Upper lobe of left lung (tissue), 4 donors: Measurements from ENCODE around the gene FAM120B.

Experiments used
- CTCF ChIP-seq, 6 experiments: fragments of 450-650 bp in 4 of 6; fragments of 200-600 bp in 2 of 6; sonication (generic) in 2 of 6; IDR thresholded peaks; one replicate each; pipeline ENCODE4 v1.5.1; 2016 to 2019; ENCODE audit warnings: antibody characterized with exemption in 6 of 6
- EP300 ChIP-seq, 4 donors: sonication (generic); formaldehyde crosslinking; IDR thresholded peaks; one replicate each; pipeline ENCODE4 v1.5.1; 2017; ENCODE audit warnings: antibody characterized with exemption in 4 of 4, control low read depth in 2 of 4
- POLR2A ChIP-seq, 4 donors: fragments of 450-650 bp; IDR thresholded peaks; one replicate each; pipeline ENCODE4 v1.5.1; 2016 to 2017; ENCODE audit warnings: antibody characterized with exemption in 4 of 4, mild to moderate bottlenecking in 2 of 4
- POLR2AphosphoS5 ChIP-seq, 2 donors: sonication (generic); formaldehyde crosslinking; IDR thresholded peaks; one replicate each; pipeline ENCODE4 v1.5.1; 2017; ENCODE audit warnings: antibody characterized with exemption in 2 of 2

DNA sequence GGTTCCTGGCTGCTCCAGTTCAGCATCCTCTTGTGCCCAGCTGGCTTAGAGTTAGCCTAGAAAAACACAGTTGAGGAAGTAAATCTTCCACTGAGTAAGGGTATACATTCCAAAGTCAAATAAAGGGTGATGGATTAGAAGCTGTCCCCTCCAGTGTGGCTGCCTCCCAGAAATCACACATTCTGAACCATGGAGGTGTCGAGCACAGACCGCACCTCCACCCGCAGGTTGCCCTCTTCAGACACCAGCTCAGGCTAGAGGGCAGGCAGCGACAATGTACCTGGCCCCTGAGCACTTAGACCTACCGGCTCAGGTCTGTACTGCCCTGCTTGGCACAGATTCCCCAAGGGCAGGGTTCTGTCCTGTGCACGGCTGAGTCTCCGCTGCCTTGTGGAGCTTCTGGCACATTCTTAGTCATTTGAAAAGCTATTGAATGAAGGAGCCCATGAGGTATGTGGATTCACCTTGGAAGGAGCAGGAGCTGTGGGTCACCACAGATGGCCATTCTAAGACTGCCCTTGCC is 118.1 kb downstream of the FAM120B start:
- no peak for TF ChIP-seq CTCF (IDR thresholded peaks at IDR 0.05)
- no peak for TF ChIP-seq POLR2A (IDR thresholded peaks at IDR 0.05)
- TF ChIP-seq POLR2AphosphoS5 (IDR thresholded peaks at IDR 0.05): no peak
- TF ChIP-seq EP300 (IDR thresholded peaks at IDR 0.05): no peak
